ENCODE data around the gene RIMBP2.

RIMBP2 gene

DNA sequence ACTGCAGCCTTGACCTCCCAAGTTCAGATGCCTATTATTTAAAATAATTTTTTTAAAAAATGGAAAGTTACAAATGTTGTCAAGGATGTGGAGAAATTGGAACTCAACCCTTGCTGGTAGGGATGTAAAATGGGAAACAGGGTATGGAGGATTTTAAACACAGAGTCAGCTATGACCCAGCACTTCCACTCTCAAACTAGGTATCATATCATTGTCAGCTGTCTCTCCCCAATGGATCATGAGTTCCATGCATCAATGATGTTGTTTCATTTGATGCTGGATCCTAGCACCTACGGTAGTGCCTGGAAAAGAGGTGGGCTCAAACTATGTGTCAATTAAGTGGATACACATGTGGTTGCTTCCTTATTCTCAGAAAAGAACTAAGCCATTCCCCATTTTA, 150.9 kb downstream of the RIMBP2 start:
- no peaks in the 10 kb centered on the region for H3K4me1 ChIP-seq (ENCODE audit: low read length)
- TF ChIP-seq CTCF (IDR thresholded peaks at IDR 0.05; ENCODE audit: low read length) (no peak), EZH2phosphoT487 (IDR thresholded peaks at IDR 0.05; ENCODE audit: low read length) (no peak), EZH2 (optimal IDR thresholded peaks at IDR 0.05; ENCODE audit: low read depth, low read length) (no peak)
- H3K36me3 ChIP-seq (replicated peaks; ENCODE audit: insufficient read depth, low read length) = no peaks in the 10 kb centered on the region
- no peaks in the 10 kb centered on the region for H3F3A ChIP-seq (ENCODE audit: insufficient read depth, low read length)
- H3K79me2 ChIP-seq (ENCODE audit: low read length) = no peaks in the 10 kb centered on the region
- no peak overlapping the region for H2AFZ ChIP-seq (ENCODE audit: low read length)
- no peak overlapping the region for H3K9ac ChIP-seq (ENCODE audit: low read length)
- no peaks in the 10 kb centered on the region for H3K9me2 ChIP-seq (replicated peaks; ENCODE audit: insufficient read depth, low read length)
- H3K9me3 ChIP-seq (replicated peaks; ENCODE audit: insufficient read depth, low read length) = no peaks in the 10 kb centered on the region
- H4K20me1 ChIP-seq (ENCODE audit: insufficient read depth, low read length) = no peaks in the 10 kb centered on the region
- no peaks in the 10 kb centered on the region for H3K27me3 ChIP-seq (replicated peaks; ENCODE audit: insufficient read depth, low read length)
- no peak overlapping the region for H3K4me3 ChIP-seq (ENCODE audit: low read length)
- no peak overlapping the region for H3K27ac ChIP-seq (ENCODE audit: low read length)
- no peak overlapping the region for H3K4me2 ChIP-seq (ENCODE audit: low read depth, low read length)
- no peak for DNase-seq

DNA sequence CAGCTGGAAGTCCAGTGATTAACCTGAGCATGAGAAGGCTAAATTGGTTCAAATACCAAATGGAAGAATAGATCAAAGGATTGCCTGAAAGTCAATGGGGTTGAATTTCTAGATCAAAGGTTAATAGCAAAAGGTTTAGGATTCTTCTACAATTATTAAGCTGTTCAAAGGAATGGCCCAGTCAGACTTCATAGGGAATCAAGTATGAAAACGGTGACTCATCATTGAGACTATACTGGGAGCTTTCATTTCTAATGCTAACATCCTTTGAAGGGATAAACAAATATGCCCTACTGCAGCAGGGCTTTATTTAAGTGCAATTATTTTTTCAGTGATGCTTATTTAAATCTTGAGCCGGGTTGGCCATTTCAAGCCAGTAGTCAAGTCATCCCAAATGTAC, 152.8 kb downstream of the RIMBP2 start:
- no peak overlapping the region for H3K4me2 ChIP-seq (ENCODE audit: low read depth, low read length)
- H3K36me3 ChIP-seq (replicated peaks; ENCODE audit: insufficient read depth, low read length) = no peaks in the 10 kb centered on the region
- no peaks in the 10 kb centered on the region for H3K79me2 ChIP-seq (ENCODE audit: low read length)
- no peaks in the 10 kb centered on the region for H3K9me3 ChIP-seq (replicated peaks; ENCODE audit: insufficient read depth, low read length)
- H3K9me2 ChIP-seq (replicated peaks; ENCODE audit: insufficient read depth, low read length) = no peaks in the 10 kb centered on the region
- H3K9ac ChIP-seq (ENCODE audit: low read length) = no peak overlapping the region
- no peak for TF ChIP-seq EZH2phosphoT487 (IDR thresholded peaks at IDR 0.05; ENCODE audit: low read length)
- TF ChIP-seq EZH2 (optimal IDR thresholded peaks at IDR 0.05; ENCODE audit: low read depth, low read length) = no peak
- no peak for TF ChIP-seq CTCF (IDR thresholded peaks at IDR 0.05; ENCODE audit: low read length)
- DNase-seq = no peak
- no peaks in the 10 kb centered on the region for H4K20me1 ChIP-seq (ENCODE audit: insufficient read depth, low read length)
- no peaks in the 10 kb centered on the region for H3K27me3 ChIP-seq (replicated peaks; ENCODE audit: insufficient read depth, low read length)
- H3K27ac ChIP-seq (ENCODE audit: low read length) = no peak overlapping the region
- no peak overlapping the region for H3K4me3 ChIP-seq (ENCODE audit: low read length)
- H3F3A ChIP-seq (ENCODE audit: insufficient read depth, low read length) = no peaks in the 10 kb centered on the region
- H2AFZ ChIP-seq (ENCODE audit: low read length) = no peak overlapping the region
- H3K4me1 ChIP-seq (ENCODE audit: low read length) = no peaks in the 10 kb centered on the region

DNA sequence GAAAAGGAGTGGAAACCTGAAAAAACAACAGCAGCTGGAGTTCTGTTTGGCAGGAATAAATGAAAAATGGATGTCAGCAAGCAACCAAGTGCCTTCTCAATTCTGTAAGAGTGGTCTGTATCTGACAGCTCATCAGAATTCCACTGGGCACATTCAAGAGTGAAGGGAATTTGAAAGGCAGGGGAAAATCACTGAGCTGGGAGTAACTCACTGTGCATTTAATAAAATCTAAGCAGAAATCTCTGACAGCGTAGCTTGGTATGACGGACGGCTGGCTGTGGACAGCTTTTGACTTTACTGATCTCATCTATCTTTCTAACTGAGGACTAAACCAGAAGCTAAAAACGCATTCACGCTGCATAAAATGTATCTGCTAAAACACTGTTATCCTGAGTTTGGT, 153.4 kb downstream of the RIMBP2 start:
- Histone ChIP-seq H3K27ac (ENCODE audit: low read length) (no peak overlapping the region), H4K20me1 (ENCODE audit: insufficient read depth, low read length) (no peaks in the 10 kb centered on the region), H3K36me3 (replicated peaks; ENCODE audit: insufficient read depth, low read length) (no peaks in the 10 kb centered on the region), H3K4me3 (ENCODE audit: low read length) (no peak overlapping the region), H2AFZ (ENCODE audit: low read length) (no peak overlapping the region), H3K4me1 (ENCODE audit: low read length) (no peaks in the 10 kb centered on the region), H3K9me2 (replicated peaks; ENCODE audit: insufficient read depth, low read length) (no peaks in the 10 kb centered on the region), H3K9ac (ENCODE audit: low read length) (no peak overlapping the region), H3K27me3 (replicated peaks; ENCODE audit: insufficient read depth, low read length) (no peaks in the 10 kb centered on the region), H3K9me3 (replicated peaks; ENCODE audit: insufficient read depth, low read length) (no peaks in the 10 kb centered on the region), H3K79me2 (ENCODE audit: low read length) (no peaks in the 10 kb centered on the region), H3K4me2 (ENCODE audit: low read depth, low read length) (no peak overlapping the region), H3F3A (ENCODE audit: insufficient read depth, low read length) (no peaks in the 10 kb centered on the region)
- DNase-seq = no peak
- TF ChIP-seq EZH2 (optimal IDR thresholded peaks at IDR 0.05; ENCODE audit: low read depth, low read length) = no peak

DNA sequence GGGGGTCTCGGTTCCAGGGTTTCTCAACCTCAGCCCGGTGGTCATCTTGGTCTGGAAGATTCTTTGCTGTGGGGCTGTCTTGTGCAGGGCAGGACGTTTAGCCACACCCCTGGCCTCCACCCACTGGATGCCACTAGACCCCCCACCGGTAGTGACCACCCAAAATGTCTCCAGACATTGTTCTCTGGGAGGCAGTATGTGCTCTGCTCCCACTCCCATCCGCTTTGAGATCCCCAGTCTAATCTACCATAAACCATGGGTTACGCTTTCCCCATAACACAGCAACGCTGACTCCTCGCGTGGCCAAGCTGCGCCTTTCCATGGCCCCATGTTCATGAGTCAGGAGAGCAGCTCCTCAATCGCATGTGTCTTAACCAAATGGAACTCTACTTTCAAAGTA, 155.8 kb downstream of the RIMBP2 start:
- no peak overlapping the region for H3K9ac ChIP-seq (ENCODE audit: low read length)
- TF ChIP-seq EZH2phosphoT487 (IDR thresholded peaks at IDR 0.05; ENCODE audit: low read length) (no peak), EZH2 (optimal IDR thresholded peaks at IDR 0.05; ENCODE audit: low read depth, low read length) (no peak)
- H3K27me3 ChIP-seq (replicated peaks; ENCODE audit: insufficient read depth, low read length) = no peaks in the 10 kb centered on the region

More for the DNA sequence above, 155.8 kb downstream of the RIMBP2 start:
- Histone ChIP-seq H2AFZ (ENCODE audit: low read length) (no peak overlapping the region), H3K27ac (ENCODE audit: low read length) (no peak overlapping the region), H3K4me2 (ENCODE audit: low read depth, low read length) (no peak overlapping the region), H3K36me3 (replicated peaks; ENCODE audit: insufficient read depth, low read length) (no peaks in the 10 kb centered on the region), H3K4me1 (ENCODE audit: low read length) (no peaks in the 10 kb centered on the region), H3K9me3 (replicated peaks; ENCODE audit: insufficient read depth, low read length) (no peaks in the 10 kb centered on the region), H3K9me2 (replicated peaks; ENCODE audit: insufficient read depth, low read length) (no peaks in the 10 kb centered on the region), H3K4me3 (ENCODE audit: low read length) (no peak overlapping the region), H4K20me1 (ENCODE audit: insufficient read depth, low read length) (no peaks in the 10 kb centered on the region), H3F3A (ENCODE audit: insufficient read depth, low read length) (no peaks in the 10 kb centered on the region), H3K79me2 (ENCODE audit: low read length) (no peaks in the 10 kb centered on the region)
- no peak for DNase-seq
